Suprapubic skin (tissue), 3 donors: ENCODE data around the gene INPP5B.

Source experiments
- EP300 ChIP-seq: sonication (generic); formaldehyde crosslinking; IDR thresholded peaks from one replicate; pipeline ENCODE4 v1.6.1; 2017; ENCODE audit warnings: antibody characterized with exemption
- POLR2A ChIP-seq, 2 donors: fragments of 450-650 bp; IDR thresholded peaks; one replicate each; pipeline ENCODE4 v1.6.1; 2017; ENCODE audit warnings: antibody characterized with exemption in 2 of 2, mild to moderate bottlenecking in 2 of 2, moderate library complexity in 2 of 2
- TF ChIP-seq, protein P1 (sequence below), 2 donors: fragments of 200-600 bp in 1 of 2; fragments of 450-650 bp in 1 of 2; sonication (generic) in 1 of 2; IDR thresholded peaks; one replicate each; pipeline ENCODE4 v1.5.1; 2016 to 2019; ENCODE audit warnings: antibody characterized with exemption in 2 of 2, mild to moderate bottlenecking in 1 of 2, moderate library complexity in 1 of 2

DNA sequence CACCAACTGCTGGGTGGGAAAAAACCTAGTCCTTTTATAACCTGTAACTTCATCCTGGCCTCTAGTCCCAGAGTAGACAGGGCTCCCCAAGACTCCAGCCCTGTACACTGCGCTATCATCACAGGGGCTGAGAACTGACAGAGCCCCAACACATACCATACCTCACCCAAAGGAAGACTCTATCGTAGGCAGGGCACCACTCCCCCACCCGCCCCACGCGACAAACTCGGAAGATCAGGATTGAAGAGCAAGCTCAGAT lies 15.8 kb downstream of the INPP5B start:
- TF ChIP-seq, protein P1, sequence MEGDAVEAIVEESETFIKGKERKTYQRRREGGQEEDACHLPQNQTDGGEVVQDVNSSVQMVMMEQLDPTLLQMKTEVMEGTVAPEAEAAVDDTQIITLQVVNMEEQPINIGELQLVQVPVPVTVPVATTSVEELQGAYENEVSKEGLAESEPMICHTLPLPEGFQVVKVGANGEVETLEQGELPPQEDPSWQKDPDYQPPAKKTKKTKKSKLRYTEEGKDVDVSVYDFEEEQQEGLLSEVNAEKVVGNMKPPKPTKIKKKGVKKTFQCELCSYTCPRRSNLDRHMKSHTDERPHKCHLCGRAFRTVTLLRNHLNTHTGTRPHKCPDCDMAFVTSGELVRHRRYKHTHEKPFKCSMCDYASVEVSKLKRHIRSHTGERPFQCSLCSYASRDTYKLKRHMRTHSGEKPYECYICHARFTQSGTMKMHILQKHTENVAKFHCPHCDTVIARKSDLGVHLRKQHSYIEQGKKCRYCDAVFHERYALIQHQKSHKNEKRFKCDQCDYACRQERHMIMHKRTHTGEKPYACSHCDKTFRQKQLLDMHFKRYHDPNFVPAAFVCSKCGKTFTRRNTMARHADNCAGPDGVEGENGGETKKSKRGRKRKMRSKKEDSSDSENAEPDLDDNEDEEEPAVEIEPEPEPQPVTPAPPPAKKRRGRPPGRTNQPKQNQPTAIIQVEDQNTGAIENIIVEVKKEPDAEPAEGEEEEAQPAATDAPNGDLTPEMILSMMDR (IDR thresholded peaks at IDR 0.05), result no peak
- TF ChIP-seq POLR2A (IDR thresholded peaks at IDR 0.05) (no peak), EP300 (no peak)
